GM21528 (cell line): ENCODE results near the gene C1orf232.

Source experiments
- ATAC-seq: cut with Tn5 transposase; IDR thresholded peaks from one replicate; pipeline ENCODE4 v1.9.1; 2021; ENCODE audit warnings: mild to moderate bottlenecking, moderate library complexity; ENCODE audit not compliant: unreplicated experiment, low FRiP score

C1orf232 gene

GRCh38 chr1:26168410-26169197 is at the start of gene C1orf232:
Gene C1orf232, minus strand, starts transcription at chr1:26168963. Its CDS starts 464 bp downstream, at chr1:26168499.
- no peak for ATAC-seq

GRCh38 chr1:26215246-26215645 is 46.5 kb upstream of the C1orf232 start:
- no peak for ATAC-seq

DNA sequence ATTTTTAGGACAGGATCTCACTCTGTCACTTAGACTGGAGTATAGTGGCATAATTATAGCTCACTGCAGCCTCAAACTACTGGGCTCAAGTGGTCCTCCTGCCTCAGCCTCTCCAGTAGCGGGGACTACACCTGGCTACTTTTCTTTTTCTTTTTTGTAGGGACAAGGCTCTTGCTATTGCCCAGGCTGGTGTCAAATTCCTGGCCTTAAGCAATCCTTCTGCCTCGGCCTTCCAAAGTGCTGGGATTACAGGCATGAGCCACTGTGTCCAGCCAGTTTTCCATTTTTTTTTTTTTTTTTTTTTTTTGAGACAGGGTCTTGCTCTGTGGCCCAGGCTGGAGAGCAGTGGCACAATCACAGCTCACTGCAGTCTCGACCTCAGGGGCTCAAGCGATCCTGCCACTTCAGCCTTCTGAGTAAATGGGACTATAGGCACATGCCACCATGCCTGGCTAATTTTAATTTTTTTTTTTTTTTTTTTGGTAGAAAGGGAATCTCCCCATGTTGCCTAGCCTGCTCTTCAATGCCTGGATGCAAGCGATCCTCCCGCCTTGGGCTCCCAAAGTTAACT is 44.7 kb upstream of the C1orf232 start:
- no peak for ATAC-seq

GRCh38 chr1:26212726-26213125 is 44.0 kb upstream of the C1orf232 start:
- ATAC-seq = no peak

DNA sequence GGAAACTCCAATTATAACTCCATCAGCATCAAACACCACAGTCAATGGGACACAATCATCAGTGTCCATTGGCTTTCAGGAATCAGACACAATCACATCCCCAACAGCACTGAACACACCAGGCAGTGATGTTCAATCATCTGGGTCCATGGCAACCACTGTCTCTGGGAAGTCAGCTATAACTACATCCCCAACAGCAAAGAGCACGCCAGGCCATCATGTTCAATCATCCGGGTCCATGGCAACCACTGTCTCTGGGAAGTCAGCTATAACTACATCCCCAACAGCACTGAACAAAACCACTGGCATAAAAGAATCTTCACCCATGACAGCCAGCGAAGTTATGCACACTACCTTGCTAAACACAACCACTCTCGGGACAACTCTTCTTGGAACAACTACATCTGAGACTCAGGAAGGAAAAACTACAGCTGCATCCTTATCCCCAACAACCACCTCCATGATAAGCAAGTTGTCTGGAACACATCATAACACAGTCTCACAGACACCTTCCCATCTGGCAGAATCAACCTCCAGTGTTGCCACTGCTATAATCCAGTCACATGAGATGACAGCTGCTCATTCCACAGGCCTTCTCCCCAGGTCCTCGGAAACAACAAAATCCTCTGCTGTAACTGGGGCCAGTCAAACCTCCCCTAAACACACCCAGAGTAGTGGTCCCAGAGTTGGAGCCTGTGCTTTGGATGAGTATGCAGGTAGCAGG is 41.5 kb upstream of the C1orf232 start:
- ATAC-seq = no peak

- ATAC-seq = no peak
Measured at GRCh38 chr1:26203642-26204318, 35.0 kb upstream of the C1orf232 start.

DNA sequence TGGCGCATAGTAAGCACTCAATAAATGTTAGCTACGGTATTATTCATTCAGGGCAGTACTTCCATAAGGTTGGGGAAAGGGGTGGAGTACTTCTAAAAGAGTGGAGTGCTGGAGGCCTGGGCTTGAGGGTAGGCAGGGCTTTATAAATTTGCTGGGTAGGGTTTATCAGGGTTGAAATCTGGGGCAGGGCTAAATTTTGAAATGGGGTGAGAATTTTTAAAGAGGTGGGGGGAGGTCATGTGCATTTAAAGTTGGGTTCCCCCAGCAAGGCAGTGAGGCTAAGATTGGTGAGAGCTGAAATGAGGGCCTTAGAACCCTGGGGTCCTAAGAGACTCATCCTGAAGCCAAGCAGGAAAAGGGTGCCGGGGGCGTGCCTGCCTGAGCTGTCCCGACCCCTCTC is 31.6 kb upstream of the C1orf232 start:
- no peak for ATAC-seq

DNA sequence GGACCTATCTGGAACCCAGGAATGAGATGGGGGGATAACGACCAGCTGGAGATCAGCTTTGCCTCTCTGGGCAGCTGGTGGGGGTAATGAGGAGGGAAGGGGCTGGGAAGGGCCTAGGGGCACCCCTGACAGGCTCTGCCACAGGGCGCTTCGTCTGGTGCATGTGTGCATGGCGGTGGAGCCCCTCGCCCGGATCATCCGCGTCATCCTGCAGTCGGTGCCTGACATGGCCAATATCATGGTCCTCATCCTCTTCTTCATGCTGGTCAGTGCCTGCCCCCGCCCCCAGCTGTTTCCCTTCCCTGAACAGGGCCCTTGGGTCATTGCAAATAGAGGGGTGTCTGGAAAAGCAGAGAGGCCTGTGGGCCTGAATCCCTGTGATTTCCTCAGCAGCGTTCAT is 29.1 kb upstream of the C1orf232 start:
- no peak for ATAC-seq

- ATAC-seq = no peak
Measured at GRCh38 chr1:26197301-26197700, 28.5 kb upstream of the C1orf232 start.

DNA sequence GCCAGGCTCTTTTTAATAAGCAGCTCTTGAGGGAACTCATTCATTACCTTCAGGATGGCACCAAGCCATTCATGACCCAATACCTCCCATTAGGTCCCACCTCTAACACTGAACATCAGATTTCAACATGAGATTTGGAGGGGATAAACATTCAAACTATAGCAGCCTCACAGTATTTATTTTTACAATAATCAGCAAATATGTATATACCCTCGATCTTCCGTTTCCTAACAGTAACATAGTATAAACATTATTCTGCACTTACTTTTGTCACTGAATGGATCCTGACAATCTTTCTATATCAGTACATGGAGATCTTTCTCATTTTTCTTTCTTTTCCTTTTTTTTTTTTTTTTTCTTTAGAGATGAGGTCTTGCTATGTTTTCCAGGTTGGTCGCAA is 27.0 kb upstream of the C1orf232 start:
- no peak for ATAC-seq

- no peak for ATAC-seq
Measured at GRCh38 chr1:26191739-26192138, 23.0 kb upstream of the C1orf232 start.

DNA sequence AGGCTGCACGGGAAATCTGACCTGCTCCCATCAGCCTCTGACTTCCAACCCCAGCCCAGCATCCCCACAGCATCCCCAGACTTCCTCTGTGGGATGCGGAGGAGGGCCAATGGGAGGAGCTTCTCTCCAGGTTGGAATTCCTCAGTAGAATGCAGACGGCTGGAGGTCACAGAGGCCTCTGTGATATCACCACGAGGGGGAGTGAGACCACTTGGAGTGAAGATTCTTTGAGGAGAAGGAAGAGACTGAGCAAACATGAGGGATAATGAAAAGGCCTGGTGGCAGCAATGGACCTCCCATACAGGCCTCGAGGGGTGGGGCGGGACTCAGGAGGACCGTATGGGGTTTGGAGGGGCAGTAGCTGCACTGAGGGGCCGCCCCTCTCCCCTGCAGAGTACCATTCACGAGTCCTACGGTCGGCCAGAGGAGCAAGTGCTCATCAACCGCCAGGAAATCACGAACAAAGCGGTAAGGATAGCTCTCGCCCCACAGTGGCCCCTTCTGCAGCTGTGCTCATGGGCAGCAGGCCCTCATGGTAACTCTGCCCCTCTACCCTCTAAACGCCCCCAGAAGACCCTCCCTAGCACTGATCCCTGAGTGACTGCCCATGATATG is 21.7 kb upstream of the C1orf232 start, which contains the start of gene CATSPER4:
Gene CATSPER4, plus strand, starts transcription at position 230 of the 615 bp plus-strand sequence. Its CDS starts 26 bp downstream, at position 256.
- ATAC-seq = no peak

DNA sequence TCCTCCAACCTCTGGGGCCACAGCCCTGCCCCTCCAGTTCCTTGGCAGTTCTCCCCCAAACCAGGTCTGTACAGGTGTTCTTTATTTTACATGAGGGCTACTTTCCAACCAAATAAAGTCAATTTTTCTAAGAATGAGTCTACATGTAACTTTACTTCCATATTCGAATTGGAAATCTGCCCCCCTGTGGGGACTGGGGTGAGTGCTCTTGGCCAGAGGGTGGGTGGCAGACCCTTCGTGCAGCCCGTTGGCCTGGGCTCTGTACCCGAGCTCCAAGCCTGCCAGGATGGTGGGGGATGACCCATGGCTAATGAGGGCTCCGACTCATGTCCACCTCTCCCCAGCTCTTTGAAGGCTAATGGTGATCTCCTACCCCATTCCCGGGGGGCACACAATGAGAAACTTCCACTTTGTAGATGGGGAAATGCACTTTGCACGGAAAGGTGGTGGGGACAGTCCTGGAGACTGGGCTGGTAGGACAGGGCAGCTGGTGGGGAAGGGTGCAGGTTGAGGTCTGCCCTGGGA is 21.1 kb upstream of the C1orf232 start:
- no peak for ATAC-seq

- no peak for ATAC-seq
Measured at GRCh38 chr1:26189331-26189730, 20.6 kb upstream of the C1orf232 start.

DNA sequence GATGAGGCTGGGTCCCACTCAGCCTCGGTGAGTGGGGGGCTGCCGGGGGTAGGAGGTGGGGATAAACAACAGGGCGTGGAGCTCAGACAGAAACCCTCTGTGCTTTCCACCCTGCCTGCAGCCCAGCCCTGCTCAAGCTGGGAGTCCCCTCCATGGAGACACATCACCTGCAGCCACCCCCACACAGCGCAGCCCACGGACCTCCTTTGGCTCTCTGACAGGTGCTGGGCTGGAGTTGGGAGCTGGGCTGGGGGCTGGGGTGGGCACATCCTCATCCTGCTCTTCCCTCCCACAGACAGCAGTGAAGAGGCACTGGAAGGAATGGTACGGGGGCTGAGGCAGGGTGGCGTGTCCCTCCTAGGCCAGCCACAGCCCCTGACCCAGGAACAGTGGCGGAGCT is 19.7 kb upstream of the C1orf232 start:
- ATAC-seq = no peak

GRCh38 chr1:26187882-26188281 is 19.1 kb upstream of the C1orf232 start:
- no peak for ATAC-seq

- ATAC-seq = no peak
Measured at GRCh38 chr1:26184883-26185282, 16.1 kb upstream of the C1orf232 start.

DNA sequence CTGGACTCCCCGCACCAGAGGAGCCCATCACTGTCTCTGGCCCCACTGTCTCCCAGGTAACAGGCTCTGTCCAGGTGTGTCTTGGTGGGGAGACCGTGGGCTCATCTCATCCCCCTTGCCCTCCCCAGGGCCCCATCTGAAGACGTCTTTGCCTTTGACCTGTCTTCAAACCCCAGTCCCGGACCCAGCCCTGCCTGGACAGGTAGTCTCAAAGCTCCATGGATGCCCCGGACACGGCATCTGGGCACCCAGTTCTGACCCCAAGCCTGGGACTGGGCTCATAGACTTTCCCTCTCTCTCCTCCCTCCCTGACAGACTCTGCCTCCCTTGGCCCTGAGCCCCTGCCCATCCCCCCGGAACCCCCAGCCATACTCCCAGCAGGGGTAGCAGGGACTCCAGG is 15.3 kb upstream of the C1orf232 start:
- no peak for ATAC-seq

DNA sequence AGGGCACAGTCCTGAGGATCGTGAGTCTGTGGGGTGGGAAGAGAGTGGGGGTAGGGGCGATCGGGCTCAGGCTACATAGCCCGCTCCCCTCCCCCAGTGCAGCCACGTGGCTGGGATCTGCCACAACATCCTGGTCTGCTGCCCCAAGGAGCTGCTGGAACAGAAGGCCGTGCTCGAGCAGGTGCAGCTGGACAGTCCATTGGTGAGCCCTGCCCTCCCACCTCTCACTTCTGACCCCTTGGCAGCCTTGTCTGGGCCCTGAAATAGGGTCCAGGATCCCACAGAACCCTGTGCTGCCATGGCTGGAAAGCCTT is 13.6 kb upstream of the C1orf232 start:
- no peak for ATAC-seq

DNA sequence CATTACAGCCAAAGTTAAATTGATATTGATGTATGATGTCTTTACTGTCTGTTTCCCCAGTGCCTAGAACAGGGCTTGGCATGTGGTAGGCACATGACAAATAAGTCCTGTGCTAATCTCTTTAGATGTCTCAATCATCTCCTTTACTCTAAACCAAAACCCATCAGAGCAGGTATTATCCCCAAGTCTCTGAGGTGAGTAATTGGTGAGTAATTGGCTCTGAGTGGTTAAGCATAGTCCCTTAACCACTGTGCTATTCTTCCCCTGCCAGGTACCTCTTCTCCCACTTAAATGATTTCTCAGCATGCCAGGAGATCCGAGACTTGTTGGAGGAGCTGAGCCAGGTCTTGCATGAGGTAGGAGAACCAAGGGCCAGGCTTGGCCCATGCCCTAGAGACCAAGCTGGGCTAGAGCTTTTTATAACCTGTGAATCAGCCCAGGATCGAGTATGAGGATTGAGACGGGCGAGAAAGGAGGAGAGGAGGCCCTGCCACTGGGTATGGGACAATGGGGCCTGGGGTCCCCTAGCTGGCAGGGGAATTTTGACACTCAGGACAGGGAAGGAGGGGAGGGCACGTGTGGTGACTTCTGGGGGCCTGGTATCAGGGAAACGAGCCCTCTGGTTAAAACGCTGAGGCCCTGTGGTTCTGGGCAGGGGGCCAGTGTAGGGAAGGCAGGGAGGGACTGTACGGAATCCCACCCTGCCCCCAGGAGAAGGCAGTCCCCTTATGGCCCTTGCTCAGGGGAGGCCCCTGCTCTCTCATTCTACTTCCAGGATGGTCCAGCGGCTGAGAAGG is 13.0 kb upstream of the C1orf232 start:
- no peak for ATAC-seq
